Measurements from ENCODE around the gene LAP3. TPM values are rescaled to one million over a fixed set of nuclear protein-coding genes. Genes with fewer than 3 reads are reported as not detected.
"Not testable (repeated sequence)": the region's sequence is repeated elsewhere in the genome, so short reads cannot be mapped to it uniquely, and the experiment has no call there.

The LAP3 gene
- polyA plus RNA-seq, 4 donors = 75.3 to 83.5 (median 79.5) TPM

DNA sequence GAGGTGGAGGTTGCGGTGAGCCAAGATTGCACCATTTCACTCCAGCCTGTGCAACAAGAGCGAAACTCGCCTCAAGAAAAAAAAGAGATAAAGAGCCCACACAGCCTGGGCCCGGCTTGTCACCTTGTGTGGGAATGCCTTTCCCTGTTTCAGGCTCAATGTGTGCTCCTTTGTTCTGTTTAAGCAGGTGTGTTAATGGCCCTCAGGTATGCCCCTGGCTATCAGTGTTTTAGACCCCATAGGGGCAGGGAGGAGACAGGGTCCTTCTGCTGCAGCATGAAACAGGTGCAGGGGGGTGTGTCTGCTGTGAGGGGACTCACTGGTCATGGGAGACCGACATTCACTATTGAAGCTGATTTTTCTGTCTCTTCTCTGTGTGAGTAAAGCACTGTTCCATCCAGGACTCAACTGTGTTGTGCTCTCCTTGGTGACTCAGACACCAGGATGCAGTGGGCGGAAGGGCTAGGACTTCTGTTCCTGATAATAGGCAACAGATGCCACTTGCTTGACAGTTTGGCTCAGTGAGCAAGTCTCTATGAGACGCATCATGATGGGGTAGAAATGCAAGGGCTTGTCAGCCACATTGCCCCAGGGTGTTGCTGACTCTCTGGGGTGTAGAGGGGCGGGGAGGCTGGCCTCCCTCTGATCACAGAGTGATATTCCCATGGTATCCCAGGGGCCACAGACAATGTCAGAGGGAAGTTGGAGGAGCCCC is 15.6 kb upstream of the LAP3 start:
- no peak for DNase-seq (ENCODE audit: low read depth in 4 of 4, low spot score in 3 of 4)

DNA sequence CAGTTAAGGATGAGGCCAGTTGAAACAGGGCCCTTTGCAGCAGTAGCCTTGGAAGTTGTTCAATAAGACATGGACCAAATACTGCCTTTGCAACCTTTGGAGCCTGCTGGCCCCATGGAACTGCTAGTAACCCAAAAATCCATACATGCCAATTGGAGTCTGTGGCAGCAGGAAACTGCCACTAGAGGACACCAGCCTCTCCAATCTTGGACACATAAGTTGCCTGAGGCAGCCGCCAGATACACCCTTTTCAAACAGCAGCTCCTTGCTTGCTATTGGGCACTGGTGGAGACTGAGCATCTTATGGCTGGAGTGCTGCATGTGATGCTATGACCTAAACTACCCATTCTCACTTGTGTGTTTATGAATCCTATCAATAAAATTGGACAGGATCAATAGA is 14.8 kb upstream of the LAP3 start:
- no peak for DNase-seq (ENCODE audit: low read depth in 4 of 4, low spot score in 3 of 4)

DNA sequence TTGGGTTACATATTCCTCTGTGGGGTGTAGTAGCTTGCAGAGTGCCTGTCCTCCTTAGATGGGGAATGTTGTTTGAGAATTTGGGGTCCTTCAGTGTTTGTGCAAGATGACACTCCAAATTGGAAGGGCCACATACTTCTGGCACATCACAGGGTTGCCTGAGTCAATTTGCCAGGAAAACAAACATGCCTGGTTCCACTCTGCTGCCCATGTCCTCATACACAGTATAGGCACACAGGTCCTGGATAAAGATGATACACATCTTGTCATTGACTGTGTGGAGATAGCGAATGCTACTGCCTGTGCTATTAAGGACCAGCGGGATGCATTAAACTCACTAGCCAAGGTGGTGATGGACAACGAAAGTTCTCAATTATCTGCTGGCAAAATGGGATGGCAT is 11.2 kb upstream of the LAP3 start:
- DNase-seq (ENCODE audit: low read depth in 4 of 4, low spot score in 3 of 4) = no peak

DNA sequence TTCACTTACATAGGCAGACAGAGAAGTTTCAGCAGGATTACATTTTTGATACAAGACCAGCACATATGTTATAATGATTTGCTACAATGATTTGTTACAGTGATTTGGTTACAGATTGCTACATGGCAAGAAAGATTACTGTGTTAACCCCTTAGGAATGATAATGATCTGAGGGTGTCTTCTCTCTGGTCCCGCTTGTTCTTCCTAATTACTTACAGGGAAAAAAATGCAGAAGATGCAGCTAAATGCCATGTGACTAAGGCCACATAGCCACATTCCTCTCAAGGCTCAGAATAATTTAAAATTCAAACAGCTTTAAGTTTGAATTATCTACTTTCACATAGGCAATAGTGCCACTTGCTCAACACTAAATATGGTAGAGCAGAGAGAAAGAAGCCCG is 9.7 kb upstream of the LAP3 start:
- DNase-seq (ENCODE audit: low read depth in 4 of 4, low spot score in 3 of 4) = no peak

DNA sequence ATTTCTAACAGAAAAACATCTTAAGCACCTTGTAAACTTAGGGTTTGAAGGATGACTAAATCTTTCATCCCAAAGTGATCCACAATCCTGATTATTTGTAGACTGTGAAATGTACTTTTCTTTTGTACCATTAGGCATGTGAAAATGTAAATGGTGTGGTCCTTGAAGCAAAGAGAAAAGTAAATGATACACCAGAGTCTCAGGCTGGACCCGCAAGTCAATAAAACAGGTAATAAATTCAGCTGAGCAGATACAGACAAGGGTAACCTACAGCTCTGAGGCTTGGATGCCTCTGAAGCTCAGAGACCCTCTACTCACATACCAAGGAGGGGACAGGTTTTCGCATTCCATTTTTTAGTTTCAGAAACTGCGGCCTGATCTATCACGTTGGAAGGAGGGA is 2.8 kb upstream of the LAP3 start:
- no peak for DNase-seq (ENCODE audit: low read depth in 4 of 4, low spot score in 3 of 4)

DNA sequence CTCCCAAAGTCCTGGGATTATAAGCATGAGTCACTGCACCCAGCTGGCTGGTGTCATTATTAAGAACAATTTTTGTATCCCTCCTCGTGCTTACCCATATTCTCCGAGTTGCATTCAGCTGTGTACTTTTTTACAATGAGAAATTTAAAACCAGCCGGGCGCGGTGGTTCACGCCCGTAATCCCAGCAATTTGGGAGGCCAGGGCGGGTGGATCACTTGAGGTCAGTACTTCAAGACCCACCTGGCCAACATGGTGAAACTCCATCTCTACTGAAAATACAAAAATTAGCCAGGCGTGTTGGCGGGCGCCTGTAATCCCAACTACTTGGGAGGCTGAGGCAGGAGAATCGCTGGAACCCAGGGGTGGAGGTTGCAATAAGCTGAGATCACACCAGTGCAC is 1.8 kb upstream of the LAP3 start:
- DNase-seq (ENCODE audit: low read depth in 4 of 4, low spot score in 3 of 4) = not testable (repeated sequence)

DNA sequence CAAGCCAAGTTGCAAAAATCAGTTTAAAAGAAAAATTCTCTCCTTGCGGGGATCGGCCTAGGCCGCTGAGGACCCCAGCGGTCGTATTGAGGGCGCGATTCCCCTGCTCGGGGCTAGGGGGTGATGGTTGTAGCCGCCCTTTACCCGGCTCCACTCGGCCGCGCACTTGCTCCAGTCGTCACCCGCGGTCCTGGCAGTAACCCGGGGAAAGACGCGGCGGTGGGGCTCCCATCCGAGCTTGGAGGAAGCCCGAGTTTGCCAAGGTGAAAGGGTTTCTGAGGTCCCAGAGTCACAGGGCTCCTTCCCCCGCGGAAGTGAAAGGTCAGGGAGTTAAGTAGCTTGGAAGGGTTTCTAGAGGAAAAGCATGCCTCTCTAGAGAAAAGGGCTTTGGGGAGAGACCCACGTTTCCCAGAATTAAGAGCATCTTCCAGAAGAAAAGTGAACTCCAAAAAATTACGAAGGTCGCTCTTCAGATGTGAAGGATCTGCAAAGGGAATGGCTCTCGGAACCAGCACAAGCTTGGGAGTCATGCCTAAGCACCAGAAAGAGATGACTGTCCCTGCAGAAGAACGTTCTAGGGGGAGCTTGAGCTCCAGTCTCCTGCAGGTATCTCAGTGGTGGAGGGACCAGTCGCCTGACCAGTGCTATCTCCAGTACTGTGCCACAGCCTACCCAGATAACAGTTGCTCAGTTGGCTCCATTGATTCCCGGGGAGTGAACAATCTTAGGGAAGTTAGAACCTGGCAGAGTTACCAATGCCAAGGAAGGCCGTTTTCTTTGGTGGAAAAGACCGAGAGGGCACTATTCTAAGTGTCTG is 875 bp downstream of the LAP3 start:
- DNase-seq (ENCODE audit: low read depth in 4 of 4, low spot score in 3 of 4) = no peak

DNA sequence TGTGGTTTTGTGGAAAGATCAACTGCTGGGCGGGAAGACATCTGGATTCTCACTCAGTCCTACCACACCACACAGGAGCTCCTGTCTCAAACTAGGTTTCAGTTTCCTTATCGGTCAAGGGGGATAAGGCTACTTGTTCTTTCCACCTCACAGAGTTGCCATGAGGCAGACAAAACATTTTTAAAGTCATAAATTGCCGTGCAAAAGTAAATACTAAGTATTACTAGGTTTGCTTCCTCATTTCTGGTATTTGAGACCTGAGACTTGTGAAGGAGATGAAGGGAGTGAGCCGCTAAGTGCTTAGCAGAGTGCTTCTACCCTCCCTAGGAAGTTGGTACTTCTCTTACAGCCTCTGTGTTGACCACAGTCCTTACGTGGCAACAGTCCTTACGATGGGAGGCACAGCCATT is 1.5 kb downstream of the LAP3 start:
- no peak for DNase-seq (ENCODE audit: low read depth in 4 of 4, low spot score in 3 of 4)

DNA sequence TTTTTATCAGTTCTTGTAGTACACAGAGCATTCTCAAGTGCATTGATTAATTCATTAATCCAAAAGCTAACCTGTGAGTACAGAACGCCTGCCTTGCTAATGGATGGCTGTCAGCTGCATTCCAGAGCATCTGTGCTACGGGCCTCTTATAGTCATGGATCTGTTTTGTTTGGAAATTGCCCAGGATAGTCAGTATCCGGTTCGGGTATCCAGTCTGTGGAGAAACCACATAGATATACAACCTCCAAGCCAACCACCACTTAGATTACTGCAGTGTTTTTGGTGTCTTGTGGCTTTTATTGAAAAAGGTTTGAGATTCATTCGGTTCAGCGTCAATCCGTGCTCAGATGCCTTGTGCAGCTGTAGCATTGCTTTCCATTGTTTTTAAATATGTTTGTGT is 4.0 kb downstream of the LAP3 start:
- DNase-seq (ENCODE audit: low read depth in 4 of 4, low spot score in 3 of 4) = no peak

DNA sequence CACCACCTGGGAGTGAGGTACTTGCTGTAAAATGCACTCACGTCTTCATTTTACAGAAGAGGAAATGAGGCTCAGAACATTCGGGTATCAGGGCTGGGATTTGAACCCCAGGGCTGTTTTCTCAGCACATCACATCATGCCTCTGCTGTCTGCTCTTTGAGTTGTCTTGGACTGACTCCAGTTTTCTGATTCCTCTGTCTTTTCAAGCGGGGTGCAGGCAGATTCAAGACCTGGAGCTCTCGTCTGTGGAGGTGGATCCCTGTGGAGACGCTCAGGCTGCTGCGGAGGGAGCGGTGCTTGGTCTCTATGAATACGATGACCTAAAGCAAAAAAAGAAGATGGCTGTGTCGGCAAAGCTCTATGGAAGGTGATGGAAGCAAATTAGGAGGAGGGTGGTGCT is 6.3 kb downstream of the LAP3 start:
- DNase-seq (ENCODE audit: low read depth in 4 of 4, low spot score in 3 of 4) = no peak

DNA sequence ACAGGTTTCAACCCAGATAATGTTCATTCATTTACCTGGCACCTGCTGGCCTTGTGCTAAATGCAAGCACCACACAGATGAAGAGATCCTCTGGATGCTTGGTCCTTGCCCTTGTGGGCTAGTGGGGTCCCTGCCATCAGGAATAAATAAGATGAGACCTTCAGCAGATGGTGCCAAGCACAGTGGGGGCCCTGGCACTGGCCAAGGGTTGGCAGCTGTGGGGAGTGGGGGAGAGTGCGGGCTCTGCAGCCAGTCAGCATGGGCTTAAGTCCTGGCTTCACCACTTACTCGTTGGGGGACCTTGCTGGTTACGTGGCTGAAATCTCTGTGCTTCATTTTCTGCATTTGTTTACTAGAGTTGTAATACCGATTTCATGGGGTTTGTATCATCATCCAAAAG is 6.9 kb downstream of the LAP3 start:
- DNase-seq (ENCODE audit: low read depth in 4 of 4, low spot score in 3 of 4) = no peak

DNA sequence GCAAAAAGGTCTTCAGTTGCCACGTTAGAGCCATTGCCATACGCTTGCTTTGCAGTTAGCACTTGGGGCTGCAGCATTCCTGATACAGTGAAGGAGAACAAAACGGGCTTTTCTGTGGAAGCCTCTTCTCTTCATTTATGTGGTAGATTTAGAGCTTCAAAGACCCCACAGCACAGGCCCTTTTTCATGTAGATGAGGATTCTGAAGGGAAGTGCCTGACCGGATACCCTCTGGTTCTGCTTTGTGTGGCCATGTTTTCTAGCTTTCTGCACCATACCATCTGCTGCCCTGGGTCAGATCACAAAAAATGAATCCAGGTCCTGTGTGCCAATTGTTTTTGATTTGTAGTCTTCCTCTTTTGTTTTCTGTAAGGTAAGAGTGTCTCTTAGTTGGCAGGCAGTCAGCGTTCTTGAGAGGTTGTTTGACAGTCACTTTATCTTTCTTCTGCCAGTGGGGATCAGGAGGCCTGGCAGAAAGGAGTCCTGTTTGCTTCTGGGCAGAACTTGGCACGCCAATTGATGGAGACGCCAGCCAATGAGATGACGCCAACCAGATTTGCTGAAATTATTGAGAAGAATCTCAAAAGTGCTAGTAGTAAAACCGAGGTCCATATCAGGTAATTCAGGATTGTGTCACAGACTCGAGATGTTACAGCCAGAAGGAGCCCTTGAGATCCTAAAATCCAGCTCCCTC is 7.7 kb downstream of the LAP3 start:
- DNase-seq (ENCODE audit: low read depth in 4 of 4, low spot score in 3 of 4) = no peak

DNA sequence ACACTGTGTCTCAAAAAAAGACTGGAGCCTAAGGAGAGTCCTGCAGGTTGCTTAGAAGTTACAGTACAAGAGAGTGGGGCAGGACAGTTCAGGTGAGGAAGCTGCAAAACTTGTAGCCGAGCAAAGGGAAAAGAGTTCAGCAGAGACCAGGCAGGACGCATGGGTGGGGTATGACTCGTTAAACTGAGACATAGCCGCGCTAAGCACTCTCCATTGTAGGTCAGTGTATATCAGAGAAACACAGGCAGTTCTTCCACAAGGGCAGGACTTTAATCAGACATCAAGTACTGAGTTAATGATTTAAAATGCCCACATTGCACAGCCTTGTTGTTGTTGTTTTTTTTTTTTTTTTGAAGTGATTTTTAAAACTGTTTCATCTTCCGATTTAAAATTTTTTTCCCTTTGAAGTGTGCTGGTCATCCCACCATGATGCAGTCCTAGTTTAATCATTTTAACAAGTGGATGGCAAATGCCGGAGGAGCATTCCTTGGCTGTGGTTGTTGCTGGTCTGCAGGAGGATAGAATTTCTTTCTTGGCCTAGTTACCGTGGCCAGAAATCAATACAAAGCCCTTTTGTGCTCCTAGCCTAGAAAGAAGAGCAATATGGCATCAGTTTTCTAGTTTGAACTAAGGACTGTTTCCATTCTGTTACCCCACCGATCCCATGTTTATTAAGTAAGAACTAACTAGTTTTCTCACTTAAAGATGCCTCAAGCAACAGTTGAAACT is 10.3 kb downstream of the LAP3 start:
- no peak for DNase-seq (ENCODE audit: low read depth in 4 of 4, low spot score in 3 of 4)

DNA sequence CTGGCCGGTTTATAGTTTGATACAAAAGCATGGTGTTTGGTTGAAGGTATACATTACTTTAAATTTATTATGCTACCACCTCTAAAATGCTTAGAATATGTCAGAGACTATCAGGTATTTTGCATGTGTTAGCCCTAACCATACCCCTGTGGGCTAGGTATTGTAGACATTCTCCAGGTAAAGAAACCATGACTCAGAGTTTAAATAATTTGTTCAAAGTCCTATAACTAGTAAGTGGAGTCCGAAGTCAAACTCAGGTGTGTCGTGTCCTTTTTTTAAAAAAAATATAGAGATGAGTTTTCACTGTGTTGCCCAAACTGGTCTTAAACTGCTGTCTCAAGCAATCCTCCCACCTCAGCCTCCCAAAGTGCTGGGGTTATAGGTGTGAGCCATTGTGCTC is 12.4 kb downstream of the LAP3 start:
- DNase-seq (ENCODE audit: low read depth in 4 of 4, low spot score in 3 of 4) = no peak

DNA sequence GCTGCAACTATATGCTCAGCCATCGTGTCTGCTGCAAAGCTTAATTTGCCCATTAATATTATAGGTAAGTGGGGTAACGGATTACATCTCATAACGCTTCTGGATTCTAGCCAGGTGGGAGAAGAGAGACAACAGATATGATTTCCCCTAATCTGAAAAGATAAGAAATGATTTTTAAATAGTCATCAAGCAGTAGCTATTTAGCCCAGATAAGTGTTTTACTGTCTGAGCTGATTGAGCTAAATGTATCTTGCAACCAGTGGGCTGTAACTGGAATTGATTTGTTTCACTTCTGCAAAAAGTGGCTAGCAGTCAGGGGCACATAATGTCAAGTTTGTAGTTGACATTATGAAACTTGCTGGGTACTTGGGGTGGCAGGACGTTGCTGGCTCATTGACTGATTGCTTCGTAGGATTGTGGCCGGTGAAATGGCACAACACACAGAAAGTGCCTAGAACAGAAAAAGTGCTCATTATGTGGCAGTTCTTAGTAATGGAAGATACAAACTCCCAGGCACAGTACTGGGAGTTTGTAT is 18.5 kb downstream of the LAP3 start:
- no peak for DNase-seq (ENCODE audit: low read depth in 4 of 4, low spot score in 3 of 4)

DNA sequence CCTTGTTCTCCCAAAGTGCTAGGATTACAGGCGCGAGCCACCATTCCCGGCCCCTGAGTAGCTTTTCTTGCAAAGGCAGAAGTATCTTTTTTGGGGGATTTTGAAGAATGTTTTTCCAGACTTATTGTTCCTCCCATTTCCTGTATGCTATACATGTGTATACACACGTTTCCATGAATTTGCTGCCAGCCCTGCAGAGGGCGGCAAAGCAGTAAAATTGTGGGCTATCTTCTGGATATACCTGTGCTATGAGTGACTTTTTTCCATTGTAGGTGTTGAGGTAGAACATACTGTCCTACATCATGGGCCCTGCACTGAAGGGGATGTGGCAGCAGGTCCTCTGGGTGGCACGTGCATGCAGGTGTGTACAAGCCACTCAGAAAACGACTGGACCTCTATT is 20.5 kb downstream of the LAP3 start:
- DNase-seq (ENCODE audit: low read depth in 4 of 4, low spot score in 3 of 4) = no peak

DNA sequence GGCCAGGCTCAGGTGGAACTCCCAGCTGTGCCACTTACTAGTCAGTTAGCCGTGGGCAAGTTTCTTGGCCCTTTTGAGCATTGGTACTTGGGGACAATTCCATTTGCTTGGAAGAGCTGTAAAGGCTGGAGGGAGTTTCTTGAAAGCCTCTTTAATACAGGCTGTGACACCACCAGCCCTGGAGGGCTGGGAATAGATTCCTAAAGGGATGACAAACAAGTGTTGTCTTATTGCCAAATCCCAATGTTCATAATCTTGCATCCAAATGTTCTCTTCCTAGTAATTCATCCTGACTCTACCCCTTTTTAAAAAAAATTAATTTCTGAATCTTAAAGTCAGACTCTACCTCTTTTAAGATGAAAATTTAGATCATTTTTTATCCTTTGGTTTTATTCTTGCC is 22.8 kb downstream of the LAP3 start:
- DNase-seq (ENCODE audit: low read depth in 4 of 4, low spot score in 3 of 4) = no peak

DNA sequence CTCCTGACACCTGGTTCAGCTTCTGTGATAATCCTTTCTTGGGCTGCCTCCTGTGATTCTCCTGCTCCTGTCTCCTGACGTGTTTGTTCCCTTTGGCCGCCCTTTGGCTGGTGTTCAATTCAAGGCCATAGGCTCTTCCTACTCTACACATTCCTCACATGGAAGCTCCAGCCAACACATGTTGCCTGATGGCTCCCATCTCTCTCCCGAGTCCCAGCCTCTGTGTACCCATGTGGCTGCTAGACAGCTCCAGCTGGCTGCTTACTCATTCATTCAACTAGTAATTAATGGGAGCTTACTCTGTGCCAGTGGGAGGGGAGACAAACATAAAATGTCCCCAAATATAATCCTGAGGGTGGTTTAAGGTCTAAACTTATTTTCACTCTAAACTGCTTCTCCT is 28.2 kb downstream of the LAP3 start:
- no peak for DNase-seq (ENCODE audit: low read depth in 4 of 4, low spot score in 3 of 4)

DNA sequence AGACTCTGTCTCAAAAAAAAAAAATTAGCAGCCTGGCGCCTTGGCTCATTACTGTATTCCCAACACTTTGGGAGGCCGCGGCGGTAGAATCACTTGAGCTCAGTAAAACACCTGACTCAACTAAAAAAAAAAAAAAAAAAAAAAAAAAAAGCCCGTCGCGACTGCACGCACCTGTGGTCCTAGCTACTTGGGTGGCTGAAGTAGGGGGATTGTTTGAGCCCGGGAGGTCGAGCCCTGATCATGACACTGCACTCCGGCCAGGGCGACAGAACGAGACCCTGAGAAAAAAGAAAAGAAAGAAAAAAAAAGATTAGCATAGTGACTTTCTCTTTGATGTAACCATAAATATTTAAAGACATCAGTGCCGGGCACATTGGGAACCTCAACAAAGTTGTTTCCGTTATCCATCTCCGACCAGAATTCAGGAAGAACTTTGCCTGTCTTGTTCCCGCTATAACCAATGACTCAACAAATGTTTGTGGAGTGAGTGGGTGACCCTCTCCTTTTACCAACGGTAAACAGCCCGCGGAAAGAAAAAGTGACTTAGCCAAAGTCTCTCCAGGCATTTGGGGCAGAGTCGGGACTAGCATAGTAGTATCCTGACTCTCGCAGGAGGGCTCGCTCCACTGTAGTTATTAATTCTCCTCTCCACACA is 36.9 kb downstream of the LAP3 start:
- DNase-seq (ENCODE audit: low read depth in 4 of 4, low spot score in 3 of 4) = peak in 1 of 4 donors; percentile 5
